Endothelial cell of umbilical vein (primary cell): Measurements from ENCODE around the gene AAR2.

Experiments
- EZH2 ChIP-seq: IDR thresholded peaks from 2 replicates; pipeline ENCODE4 v1.6.1; 2012; ENCODE audit warnings: borderline replicate concordance, low read depth, mild to moderate bottlenecking, moderate library complexity, low read length, inconsistent platforms; ENCODE audit not compliant: severe bottlenecking
- POLR2A ChIP-seq: IDR thresholded peaks from 2 replicates; pipeline ENCODE4 v1.6.1; 2012; ENCODE audit warnings: low read depth, mild to moderate bottlenecking, control low read depth, low read length
- TF ChIP-seq, protein P1 (sequence below), 2 donors: IDR thresholded peaks; 1 replicate in 1 of 2; 2 replicates in 1 of 2; pipeline ENCODE4 v1.5.1; 2011; ENCODE audit warnings: low read length in 2 of 2, mild to moderate bottlenecking in 2 of 2, moderate library complexity in 2 of 2, control low read depth in 1 of 2, inconsistent platforms in 1 of 2, low read depth in 1 of 2; ENCODE audit not compliant: insufficient read depth in 1 of 2; ENCODE audit errors: extremely low read depth in 1 of 2

DNA sequence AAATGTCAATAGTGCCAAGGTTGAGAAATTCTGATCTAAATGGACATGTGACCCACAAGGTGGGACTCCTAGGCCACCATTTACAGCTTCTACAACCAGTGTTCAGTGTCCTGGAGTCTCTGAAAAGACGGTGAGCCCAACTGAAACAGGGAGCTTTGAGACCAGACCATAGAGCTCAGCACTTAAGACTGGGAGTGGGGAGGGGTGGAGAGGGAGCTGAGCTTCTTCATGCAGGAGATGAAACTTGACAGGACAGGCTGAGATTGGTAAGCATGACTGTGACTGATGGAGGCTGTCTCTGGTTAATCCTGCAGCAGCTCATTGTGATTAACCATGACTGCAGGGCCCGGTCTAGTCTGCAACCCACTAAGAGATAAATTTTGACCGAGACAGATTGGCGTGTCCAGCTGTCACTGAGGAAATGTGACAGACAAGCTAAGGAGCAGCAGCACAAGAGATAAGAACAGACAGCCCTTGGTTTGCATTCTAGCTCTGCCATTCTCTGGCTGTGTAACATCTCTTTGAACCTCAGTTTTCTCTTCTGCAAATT is 1.4 kb upstream of the AAR2 start:
- TF ChIP-seq EZH2 (no peak), POLR2A (no peak)
- TF ChIP-seq, protein P1, sequence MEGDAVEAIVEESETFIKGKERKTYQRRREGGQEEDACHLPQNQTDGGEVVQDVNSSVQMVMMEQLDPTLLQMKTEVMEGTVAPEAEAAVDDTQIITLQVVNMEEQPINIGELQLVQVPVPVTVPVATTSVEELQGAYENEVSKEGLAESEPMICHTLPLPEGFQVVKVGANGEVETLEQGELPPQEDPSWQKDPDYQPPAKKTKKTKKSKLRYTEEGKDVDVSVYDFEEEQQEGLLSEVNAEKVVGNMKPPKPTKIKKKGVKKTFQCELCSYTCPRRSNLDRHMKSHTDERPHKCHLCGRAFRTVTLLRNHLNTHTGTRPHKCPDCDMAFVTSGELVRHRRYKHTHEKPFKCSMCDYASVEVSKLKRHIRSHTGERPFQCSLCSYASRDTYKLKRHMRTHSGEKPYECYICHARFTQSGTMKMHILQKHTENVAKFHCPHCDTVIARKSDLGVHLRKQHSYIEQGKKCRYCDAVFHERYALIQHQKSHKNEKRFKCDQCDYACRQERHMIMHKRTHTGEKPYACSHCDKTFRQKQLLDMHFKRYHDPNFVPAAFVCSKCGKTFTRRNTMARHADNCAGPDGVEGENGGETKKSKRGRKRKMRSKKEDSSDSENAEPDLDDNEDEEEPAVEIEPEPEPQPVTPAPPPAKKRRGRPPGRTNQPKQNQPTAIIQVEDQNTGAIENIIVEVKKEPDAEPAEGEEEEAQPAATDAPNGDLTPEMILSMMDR (IDR thresholded peaks at IDR 0.05; ENCODE audit: extremely low read depth in 1 of 2, insufficient read depth in 1 of 2, low read depth in 1 of 2, low read length in 2 of 2) = no peak
